Panc1 (cell line): ENCODE results near the gene PML.
A peak's percentile ranks its signal among the peaks of the same experiment; 100 is the strongest.

ENCODE experiments used
- POLR2AphosphoS5 ChIP-seq: IDR thresholded peaks from 2 replicates; pipeline ENCODE4 v1.6.1; 2012; ENCODE audit warnings: mild to moderate bottlenecking, low read depth, low read length, moderate library complexity
- SIN3A ChIP-seq: IDR thresholded peaks from 2 replicates; pipeline ENCODE4 v1.6.1; 2012; ENCODE audit warnings: low read depth, mild to moderate bottlenecking, low read length, moderate library complexity, borderline replicate concordance; ENCODE audit not compliant: insufficient read depth
- TCF7L2 ChIP-seq: IDR thresholded peaks from 2 replicates; pipeline ENCODE4 v1.6.1; 2011; ENCODE audit warnings: mild to moderate bottlenecking, low read depth, low read length, inconsistent platforms
- TF ChIP-seq, protein P1 (sequence below): fragments of 450-650 bp; IDR thresholded peaks from 2 replicates; pipeline ENCODE4 v1.5.1; 2017; ENCODE audit warnings: mild to moderate bottlenecking
- TF ChIP-seq, protein P2 (sequence below), 2 experiments: IDR thresholded peaks; 2 replicates each; pipeline ENCODE4 v1.6.1; 2011 to 2012; ENCODE audit warnings: low read depth in 2 of 2, control low read depth in 1 of 2, low read length in 1 of 2, mild to moderate bottlenecking in 1 of 2, moderate library complexity in 1 of 2; ENCODE audit not compliant: insufficient read depth in 1 of 2

DNA sequence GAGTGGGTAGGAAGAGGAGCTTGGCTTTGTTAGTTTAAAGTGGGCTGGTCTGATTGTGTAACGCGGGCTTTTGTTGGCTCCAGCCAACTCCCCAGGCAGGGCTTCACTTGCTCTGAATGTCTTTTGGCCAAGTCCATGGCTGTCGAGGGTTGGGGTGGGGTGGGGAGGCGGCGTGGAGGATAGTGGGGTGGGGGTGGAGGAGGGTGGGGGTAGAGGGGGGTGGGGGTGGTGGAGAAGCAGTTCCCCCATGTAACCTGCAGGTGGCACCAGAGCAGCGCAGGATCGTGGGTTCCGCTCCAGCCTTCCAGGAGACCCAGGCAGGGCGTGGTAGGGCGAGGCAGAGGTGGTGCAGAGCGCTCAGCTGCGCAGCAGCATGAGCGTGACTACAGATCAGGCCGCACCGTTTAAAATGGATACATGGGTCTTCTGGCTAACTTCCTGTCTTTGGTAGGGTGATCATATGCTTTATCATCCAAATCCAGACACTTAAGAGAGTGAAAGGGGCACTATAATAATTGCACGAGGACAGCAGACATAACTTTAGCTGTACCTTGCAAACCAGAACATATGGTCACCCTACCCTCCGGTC lies 59.5 kb downstream of the PML start:
- TF ChIP-seq POLR2AphosphoS5 = no peak
- TF ChIP-seq, protein P1, sequence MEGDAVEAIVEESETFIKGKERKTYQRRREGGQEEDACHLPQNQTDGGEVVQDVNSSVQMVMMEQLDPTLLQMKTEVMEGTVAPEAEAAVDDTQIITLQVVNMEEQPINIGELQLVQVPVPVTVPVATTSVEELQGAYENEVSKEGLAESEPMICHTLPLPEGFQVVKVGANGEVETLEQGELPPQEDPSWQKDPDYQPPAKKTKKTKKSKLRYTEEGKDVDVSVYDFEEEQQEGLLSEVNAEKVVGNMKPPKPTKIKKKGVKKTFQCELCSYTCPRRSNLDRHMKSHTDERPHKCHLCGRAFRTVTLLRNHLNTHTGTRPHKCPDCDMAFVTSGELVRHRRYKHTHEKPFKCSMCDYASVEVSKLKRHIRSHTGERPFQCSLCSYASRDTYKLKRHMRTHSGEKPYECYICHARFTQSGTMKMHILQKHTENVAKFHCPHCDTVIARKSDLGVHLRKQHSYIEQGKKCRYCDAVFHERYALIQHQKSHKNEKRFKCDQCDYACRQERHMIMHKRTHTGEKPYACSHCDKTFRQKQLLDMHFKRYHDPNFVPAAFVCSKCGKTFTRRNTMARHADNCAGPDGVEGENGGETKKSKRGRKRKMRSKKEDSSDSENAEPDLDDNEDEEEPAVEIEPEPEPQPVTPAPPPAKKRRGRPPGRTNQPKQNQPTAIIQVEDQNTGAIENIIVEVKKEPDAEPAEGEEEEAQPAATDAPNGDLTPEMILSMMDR = peak; percentile 88
- TF ChIP-seq, protein P2, sequence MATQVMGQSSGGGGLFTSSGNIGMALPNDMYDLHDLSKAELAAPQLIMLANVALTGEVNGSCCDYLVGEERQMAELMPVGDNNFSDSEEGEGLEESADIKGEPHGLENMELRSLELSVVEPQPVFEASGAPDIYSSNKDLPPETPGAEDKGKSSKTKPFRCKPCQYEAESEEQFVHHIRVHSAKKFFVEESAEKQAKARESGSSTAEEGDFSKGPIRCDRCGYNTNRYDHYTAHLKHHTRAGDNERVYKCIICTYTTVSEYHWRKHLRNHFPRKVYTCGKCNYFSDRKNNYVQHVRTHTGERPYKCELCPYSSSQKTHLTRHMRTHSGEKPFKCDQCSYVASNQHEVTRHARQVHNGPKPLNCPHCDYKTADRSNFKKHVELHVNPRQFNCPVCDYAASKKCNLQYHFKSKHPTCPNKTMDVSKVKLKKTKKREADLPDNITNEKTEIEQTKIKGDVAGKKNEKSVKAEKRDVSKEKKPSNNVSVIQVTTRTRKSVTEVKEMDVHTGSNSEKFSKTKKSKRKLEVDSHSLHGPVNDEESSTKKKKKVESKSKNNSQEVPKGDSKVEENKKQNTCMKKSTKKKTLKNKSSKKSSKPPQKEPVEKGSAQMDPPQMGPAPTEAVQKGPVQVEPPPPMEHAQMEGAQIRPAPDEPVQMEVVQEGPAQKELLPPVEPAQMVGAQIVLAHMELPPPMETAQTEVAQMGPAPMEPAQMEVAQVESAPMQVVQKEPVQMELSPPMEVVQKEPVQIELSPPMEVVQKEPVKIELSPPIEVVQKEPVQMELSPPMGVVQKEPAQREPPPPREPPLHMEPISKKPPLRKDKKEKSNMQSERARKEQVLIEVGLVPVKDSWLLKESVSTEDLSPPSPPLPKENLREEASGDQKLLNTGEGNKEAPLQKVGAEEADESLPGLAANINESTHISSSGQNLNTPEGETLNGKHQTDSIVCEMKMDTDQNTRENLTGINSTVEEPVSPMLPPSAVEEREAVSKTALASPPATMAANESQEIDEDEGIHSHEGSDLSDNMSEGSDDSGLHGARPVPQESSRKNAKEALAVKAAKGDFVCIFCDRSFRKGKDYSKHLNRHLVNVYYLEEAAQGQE (IDR thresholded peaks at IDR 0.05; ENCODE audit: insufficient read depth in 1 of 2, low read depth in 2 of 2, low read length in 1 of 2) = no peak
- no peak for TF ChIP-seq SIN3A
- no peak for TF ChIP-seq TCF7L2
